NCI-H1105 treated with DMSO at 0.1 percent for 48 hours (cell line): ENCODE data around the gene ZNF341.

ENCODE experiments used
- DNase-seq: peaks from one replicate; lab custom pipeline; 2025; lab: John Stamatoyannopoulos, UW

The ZNF341 gene

DNA sequence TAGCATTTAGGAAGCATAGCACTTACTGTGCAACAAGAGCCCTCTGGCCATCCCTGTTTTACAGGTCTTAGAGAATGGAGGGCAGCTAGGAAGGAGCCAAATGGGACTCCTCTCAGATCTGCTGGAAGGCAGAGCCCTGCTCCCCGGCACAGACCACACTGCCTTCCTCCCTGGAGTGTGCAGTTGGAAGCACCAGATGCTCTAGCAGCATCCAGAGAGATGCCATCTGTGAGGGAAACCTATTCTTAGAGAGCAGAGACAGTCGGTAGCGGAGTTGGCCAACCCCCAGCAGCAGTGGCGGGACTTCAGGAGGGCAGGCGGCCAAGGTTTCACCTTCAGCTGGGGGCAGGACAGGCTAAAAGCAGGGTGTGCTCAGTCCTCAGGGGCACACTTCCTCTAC lies 28.9 kb upstream of the ZNF341 start:
- DNase-seq: peak; percentile 68

DNA sequence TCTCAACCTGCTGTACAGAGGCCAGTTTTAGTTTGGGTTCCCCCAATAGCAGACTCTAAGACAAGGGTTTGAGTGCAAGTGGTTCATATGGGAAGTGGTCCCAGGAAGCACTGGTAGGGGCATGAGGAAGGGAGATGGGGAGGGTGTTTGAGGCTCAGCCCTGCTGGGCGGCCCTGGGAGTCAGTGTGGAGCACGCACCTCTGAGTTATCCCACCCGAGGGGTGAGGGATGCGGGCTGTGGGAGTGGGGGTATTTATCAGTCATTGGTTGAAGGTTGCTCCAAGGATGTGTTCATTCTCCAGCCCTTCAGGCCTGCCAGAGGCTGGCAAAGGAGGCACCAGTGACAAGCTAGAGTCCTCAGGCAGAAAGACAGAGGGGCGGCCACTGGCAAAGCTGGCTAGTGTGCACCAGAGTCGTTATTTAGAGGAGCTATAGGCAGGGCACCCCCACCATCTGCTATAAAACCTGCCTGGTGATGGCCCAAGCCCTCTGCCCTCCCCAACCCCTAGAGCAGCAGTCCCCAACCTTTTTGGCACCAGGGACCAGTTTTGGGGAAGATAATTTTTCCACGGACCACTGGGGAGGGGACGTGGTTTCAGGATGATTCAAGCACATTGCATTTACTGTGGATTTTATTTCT lies 28.2 kb upstream of the ZNF341 start:
- no peak for DNase-seq

DNA sequence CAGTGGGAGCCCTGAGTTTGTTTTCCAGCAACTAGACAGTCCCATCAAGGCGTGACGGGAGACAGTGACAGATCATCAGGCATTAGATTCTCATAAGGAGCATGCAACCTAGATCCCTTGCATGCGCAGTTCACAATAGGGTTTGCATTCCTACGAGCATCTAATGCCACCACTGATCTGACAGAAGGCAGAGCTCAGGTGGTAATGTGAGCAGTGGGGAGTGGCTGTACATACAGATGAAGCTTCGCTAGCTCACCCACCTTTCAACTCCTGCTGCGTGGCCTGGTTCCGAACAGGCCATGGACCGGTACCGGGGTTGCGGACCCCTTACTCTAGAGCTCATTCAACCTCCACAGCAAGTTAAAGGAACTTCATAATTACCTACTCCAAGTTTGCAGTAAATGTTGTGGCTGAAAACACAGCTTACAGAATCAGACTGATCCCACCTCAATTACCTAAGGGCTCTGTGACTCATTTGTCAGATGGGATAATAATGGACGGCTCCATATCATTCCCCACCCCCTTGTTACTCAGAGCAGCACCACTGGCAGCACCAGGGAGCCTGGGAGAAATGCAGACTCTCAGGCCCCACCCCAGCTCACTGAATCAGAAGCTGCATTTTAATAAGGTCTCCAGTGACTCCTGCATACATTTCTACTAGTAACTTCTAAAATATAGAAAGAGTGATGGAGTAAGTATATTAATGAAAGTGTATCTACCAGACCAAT lies 27.4 kb upstream of the ZNF341 start:
- DNase-seq: no peak

DNA sequence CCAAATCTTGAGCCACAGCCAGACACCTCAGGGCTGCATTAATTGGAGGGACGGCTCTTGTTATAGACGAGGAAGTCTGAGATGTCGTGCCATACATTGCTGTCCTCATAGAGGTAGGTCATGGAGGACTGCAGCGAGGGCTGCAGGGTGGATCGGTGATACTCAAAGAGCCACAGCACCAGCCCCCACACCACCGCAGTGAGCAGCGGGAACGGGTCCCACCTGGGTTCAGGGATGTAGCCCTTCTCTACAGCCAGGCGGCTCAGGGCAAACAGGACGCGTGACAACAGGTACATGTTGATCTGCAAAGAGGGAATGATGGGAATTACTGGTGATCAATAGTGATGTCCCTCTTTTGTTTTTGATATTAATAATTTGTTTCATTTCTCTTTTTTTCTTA lies 24.1 kb upstream of the ZNF341 start:
- DNase-seq: no peak

DNA sequence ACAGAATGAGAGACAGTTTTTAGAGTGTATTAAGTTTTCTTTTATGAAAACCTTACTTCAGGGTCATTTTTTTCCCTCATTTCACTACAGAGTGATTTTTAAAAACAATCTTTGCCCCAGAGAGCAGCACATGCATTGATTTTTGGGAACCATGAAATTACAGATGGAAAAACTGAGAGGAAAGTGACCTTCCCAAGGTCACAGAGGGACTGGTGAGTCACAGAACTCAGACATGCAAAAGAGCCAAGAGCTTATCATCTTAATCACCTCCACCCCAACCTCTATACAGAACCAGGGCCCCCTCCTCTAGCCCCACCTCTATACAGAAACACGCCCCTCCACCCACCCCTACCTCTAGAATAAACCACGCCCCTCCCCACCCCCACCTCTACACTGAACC lies 22.4 kb upstream of the ZNF341 start:
- DNase-seq: no peak

DNA sequence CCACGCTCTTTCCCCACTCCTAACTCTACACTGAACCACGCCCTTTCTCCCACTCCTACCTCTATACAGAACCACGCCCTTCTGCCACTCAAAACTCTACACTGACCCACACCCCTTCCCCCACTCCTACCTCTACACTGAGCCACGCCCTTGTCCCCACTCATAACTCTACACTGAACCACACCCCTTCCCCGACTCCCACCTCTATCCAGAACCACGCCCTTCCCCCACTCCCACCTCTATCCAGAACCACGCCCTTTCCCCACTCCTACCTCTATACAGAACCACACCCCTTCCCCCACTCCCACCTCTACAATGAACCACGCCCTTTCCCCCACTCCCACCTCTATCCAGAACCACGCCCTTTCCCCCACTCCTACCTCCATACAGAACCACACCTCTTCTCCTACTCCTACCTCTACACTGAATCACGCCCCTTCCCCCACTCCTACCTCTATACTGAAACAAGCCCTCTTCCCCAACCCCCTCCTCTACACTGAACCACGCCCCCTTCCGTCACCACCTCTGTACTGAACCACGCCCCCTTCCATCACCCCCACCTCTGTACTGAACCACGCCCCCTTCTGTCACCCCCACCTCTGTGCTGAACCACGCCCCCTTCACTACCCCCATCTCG lies 21.8 kb upstream of the ZNF341 start:
- DNase-seq: no peak

DNA sequence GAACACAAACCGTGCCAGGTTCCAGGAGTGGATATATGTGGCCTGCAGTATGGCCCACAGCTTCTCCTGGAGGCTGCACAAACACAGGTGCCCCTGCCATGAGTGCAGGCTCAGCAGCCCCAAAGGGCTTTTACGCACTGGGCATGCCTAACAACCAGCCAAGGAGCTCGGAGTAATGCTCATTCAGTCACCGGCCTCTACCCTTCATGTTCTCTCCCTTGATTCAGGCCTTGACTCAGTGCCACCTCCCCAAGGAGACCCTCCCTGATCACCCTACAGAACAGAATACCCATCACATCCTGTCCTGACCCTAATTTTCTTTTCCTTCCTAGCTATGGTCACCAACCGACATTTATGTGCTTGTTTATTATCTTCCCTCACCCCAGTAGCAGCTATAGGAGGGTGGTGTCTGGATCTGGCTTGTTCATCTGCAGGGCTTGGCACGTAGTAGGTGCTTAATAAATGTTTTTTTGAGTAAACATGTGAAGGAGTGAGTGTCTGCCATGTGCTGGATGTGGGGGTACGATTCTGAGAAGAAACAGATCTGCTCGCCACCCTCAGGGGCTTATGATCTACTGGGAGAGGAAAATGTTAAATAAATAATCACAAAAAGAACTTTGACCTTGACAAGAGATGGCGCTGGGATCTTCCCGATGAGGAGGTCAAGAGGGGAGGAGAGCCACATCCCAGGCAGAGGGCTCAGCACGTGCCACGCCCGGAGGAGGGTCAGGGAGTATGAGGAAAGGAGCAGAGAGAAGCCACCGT lies 20.9 kb upstream of the ZNF341 start:
- DNase-seq: no peak

DNA sequence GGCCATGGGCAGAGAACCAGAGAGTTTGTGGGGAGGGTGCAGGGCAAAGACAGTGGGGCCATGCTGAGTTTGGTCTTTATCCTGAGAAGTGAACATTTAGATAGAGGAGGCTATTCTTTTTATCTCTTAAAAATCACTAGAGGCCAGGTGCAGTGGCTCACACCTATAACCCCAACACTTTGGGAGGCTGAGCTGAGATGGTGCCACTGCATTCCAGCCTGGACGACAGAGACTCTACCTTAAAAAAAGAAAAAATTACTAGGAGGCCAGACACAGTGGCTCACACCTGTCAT lies 20.4 kb upstream of the ZNF341 start:
- no peak for DNase-seq

DNA sequence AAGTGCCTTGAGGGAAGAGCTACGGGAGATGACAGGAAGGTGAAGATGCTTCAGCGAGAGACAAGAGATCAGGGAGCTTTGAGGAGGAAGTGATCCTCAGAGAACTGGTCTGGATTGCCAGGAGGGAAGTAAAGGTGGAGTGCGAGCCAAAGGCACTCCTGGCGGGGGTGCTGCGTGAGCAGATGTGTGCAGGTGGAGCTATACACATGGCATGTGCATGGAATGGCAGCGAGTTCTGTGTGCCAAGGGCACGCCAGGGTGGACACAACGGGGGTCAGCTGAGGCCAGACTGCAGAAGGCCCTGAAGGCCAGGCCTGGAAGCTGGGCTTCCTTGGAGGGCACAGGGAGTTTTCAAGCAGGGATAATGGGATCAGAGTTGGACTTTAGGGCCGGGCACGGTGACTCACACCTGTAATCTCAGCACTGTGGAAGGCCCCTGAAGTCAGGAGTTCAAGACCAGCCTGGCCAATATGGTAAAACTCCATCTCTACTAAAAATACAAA lies 17.9 kb upstream of the ZNF341 start:
- DNase-seq: no peak

DNA sequence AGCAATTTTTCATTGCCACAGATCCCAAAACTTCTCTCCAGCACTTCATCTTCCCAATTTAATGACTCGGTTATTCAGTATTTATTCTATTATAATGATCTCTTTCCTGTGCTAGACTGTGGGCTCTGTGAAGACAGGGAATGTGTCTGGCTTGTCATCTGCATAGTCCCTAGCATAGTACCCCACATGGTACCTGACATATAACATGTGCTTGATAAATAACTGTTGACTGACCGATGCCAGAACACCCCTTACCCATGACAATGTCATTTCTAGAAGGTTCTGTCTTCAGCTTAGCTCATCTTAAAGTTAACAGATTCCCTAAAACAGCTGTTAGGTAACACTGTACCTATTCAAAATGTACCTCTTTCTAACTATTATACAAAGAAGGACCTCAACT lies 15.3 kb upstream of the ZNF341 start:
- DNase-seq: no peak

DNA sequence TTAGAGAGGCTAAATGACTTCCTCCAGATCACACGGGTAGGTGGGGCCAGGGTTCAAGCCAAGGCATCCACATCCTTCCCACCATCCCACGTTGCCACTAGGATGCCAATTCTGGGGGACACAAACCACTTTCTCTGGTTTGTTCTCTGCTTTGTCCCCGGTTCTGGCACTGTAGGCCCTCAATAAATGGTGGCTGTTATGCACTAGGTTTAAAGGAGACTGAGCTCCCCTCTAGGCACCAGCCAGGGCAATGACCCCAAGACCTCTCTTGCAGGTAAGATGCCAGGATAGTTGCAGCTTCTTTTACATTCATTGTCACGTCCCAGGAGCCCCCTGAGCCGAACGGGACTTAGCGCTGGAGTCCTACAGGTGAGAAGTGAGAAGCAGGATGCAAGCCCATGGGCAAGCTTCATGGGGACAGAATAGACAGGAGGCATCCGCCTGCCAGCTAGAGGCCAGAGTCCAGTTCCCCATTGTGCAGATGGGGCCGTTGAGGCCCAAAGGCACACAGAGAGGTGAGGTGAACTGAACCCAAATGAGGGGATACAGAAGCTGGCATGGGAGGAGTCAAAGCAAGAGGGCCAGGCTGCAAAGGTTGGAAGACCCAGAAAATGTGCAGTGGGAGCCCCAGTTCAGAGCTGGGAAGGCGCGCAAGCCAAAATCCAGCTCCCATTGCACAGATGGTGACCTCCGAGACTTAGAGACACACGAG lies 12.4 kb upstream of the ZNF341 start:
- DNase-seq: no peak

DNA sequence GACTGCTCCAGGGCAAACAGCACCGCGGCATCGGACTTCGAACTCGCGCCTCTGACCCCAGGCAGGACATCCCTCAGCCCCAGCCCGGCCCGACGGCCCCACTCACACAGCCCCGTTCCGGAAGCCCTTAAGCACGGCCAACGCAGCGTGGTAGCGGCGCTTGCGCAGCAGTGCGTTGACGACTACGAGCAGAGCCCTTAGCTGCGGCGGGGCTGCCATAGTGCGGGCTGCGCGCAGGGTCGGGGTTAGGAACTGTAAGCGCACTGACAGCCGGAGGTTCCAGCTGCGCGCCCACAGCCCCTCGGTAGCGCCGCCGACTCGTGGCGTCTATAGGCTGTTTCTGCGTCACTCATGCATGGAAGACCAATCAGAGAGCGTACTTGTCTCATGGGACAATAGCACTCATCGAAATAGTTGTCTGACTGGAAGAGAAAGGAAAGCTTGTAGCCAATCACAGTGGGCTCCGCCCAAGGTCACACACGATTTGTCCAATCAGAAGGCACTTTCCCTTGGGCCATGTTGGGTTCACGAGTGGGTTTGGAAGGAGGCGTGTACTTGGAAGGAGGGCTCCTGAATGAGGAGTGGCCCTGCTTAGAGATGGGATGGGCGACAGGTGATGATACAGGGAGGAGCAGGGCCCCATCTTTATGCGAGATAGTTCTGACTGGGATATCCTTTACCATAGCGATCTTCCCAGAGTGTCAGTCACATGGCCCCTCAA lies 11.6 kb upstream of the ZNF341 start, which contains the start of gene PXMP4:
Gene PXMP4, minus strand, starts transcription at position 322 of the 721 bp plus-strand sequence. Its CDS starts 103 bp downstream, at position 219.
- DNase-seq: peak; percentile 100

DNA sequence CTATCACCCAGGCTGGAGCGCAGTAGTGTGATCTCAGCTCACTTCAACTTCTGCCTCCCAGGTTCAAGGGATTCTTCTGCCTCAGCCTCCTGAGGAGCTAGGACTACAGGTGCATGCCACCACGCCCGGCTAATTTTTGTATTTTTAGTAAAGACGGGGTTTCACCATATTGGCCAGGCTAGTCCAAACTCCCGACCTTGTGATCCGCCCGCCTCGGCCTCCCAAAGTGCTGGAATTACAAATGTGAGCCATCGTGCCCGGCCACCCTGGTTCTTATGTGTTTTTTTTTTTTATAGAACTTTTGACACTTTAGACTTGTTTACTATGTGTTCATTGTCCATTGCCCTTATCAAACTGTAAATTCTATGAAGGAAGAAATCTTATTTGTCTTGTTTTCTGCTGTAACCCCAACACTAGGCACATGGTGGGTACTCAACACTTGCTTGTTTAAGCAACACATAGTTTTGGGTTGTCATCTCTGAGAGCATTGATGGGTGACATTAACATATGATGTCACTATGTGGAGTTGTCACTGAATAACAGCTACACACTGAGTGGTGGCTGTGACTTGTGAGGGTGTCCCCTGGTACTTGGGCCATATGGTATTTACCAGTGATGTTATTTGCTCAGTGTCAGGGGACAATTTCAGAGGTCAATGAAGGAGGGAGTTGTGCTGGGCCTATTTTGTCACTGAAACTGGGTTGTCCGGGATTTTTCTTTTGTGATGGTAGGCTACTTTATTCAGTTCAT lies 10.2 kb upstream of the ZNF341 start:
- no peak for DNase-seq

DNA sequence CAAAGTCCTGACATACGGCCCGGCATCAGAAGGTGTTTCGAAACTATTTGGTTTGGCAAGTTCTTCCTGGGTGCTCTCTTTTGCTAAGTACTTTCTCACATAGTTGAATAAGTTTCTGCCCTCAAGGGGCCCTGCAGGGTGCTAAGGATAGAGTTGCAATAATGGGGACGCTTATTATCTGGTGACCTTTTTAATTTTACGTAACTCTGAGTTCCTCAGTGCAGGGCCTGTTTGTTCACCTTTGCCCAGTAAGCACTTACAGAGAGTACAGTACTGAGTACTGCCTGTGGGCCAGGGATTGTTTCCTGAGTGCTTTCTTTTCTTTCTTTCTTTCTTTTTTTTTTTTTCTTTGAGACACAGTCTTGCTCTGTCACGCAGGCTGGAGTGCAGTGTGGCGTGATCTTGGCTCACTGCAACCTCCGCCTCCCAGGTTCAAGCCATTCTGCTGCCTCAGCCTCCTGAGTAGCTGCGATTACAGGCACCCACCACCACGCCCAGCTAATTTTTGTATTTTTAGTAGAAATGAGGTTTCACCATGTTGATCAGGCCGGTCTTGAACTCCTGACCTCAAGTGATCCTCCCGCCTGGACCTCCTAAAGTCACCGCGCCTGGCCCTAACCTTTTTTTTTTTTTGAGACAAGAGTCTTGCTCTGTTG lies 7.2 kb upstream of the ZNF341 start:
- DNase-seq: no peak

DNA sequence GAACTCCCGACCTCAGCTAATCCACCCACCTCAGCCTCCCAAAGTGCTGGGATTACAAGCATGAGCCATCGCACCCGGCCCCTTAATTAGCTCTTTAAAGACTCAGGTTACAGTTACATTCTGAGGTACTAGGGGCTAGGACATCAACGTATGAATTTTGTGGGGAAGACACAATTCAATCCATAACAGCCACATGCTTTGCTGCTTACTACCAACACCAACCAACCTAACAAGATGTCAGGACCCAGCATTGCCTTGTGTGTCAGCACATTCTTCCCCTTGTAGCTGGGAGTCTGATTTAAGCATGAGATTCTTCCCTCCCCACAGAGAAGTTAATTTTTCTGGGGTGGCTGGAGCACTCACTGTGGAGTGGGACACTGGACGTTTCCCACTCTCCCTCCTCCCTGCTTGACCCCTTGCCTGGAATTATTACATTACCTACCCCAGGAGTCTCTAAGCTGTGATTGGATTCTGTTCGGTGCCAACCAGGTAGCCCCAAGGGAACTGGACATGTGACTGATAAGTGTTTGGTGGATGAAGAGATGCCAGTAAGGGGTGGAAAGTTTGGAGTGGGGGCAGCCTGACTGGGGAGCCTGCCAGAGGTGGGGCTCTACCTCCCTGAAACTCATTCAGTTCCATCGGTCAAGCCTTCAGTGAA lies 6.1 kb upstream of the ZNF341 start:
- no peak for DNase-seq

DNA sequence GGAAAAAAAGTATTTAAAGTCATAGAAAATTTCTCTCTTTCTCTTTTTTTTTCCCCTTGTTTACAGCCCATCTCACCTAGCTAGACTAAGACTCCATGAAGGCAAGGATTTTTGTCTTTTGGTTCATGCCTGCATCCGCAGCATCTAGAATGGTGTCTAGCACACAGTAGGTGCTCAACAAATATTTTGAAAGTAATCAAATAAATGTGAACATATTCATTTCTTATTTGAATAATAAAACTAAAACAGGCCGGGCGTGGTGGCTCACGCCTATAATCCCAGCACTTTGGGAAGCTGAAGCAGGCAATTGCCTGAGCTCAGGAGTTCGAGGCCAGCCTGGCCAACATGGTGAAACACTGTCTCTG lies 4.7 kb upstream of the ZNF341 start:
- DNase-seq: no peak

DNA sequence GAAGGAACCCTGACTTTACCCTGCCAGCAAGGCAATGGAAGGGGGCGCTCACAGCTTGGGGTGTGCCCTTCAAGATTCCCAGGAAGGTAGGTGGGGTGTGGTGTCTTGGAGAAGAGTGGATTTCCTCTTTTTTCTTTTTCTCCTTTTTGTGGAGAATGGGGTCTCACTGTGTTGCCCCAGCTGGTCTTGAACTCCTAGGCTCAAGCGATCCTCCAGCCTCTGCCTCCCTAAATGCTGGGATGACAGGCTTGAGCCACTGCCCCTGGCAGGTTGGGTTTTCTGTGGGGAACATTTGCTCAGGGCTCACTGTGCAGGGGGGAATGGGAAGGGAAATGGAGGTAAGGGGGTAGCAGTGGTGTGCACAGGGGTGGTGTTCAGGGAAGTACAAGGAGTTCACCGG lies 4.0 kb upstream of the ZNF341 start:
- DNase-seq: no peak

DNA sequence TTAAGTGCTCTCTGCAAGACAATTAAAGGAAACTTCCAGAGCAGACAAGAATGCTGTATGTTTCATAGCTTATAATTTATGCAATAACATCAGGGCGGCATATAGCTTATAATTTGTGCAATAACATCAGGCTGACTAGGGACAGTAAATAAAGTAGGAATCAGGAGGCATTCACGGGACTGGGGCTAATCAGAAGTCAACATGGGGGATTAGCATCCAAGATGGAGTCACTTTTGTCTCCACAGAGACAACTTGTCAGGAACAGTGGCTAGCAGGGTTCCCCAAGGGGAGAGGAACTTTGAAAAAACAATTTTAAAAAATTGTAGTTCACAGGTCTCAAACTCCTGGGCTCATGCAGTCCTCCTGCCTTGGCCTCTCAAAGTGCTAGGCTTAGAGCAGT lies 3.3 kb upstream of the ZNF341 start:
- no peak for DNase-seq

DNA sequence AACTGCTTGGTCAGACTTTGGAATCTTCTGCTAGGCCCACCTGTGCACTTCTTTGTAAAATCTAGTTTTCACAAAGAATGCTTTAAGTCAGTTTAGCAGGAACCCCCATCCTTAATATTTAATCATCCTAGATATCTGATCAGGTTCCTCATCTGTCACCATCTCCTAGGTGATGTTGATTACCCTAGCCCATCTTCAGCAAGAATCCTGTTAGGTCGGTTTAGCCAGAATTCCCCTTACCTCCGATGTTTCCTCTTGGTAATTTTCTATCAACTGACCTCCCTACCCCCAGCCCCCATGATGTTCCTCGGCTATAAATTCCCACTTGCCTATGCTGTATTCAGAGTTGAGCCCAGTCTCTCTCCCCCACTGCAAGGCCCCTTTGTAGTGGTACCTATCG lies 2.7 kb upstream of the ZNF341 start:
- DNase-seq: no peak
